Left cardiac atrium (tissue), 2 donors: ENCODE results near the gene SDF4. TPM values are rescaled to one million over a fixed set of nuclear protein-coding genes. Genes with fewer than 3 reads are reported as not detected.

ENCODE experiments used
- microRNA-seq, 2 donors: library from miRNA; unstranded; fragments of <30 nt; microRNA quantifications; one replicate each; pipeline ENCODE4 v1.2.0, GENCODE V29; 2020
- total RNA-seq, 2 donors: library from RNA; stranded (reverse); fragmentation: NEBNext Ultra II Directional; extraction: Animal tissue kit (Norgen Biotek cat#: 25700); gene quantifications; one replicate each; pipeline ENCODE4 v1.2.1, GENCODE V29; 2021
- donor health status: DM: no; HTN: yes; CAD: no; lungs with severe emphysema.
- donor health status: DM: yes; HTN: yes; CAD: no.

The SDF4 gene
- total RNA-seq, 2 donors from 2014 or later, result 132 to 173 TPM

Small RNA genes within 50 kb of the gene (microRNA-seq; reads per million reads assigned to microRNA genes)
- 5.0 to 10.6 reads per million in 2 donors for gene MIR200A
- 22.6 to 38.9 reads per million in 2 donors for gene MIR200B
- 4.6 to 9.5 reads per million in 2 donors for gene MIR429

Other genes starting within 250 kb of the SDF4 start
- gene PERM1, start 249.9 kb downstream of the SDF4 start, total RNA-seq, result 10 to 100 TPM; 78.9 to 85.5 TPM
- 10 to 100 TPM; 42.1 to 68.3 TPM for gene HES4, start 231.9 kb downstream of the SDF4 start, total RNA-seq
- 10 to 100 TPM; 13.4 to 42.3 TPM for gene ISG15, start 218.5 kb downstream of the SDF4 start, total RNA-seq
- 10 to 100 TPM; 14.8 to 25.7 TPM for gene AGRN, start 211.9 kb downstream of the SDF4 start, total RNA-seq
- gene RNF223, start 157.7 kb downstream of the SDF4 start, total RNA-seq, result not detected
- 1 to 10 TPM; 5.3 to 6.1 TPM for gene C1orf159, start 115.9 kb downstream of the SDF4 start, total RNA-seq
- not detected for gene TTLL10, start 58.1 kb downstream of the SDF4 start, total RNA-seq
- under 1 TPM in 1 of 2 donors, not detected in 1; 0.44 TPM for gene TNFRSF18, start 25.4 kb downstream of the SDF4 start, total RNA-seq
- gene TNFRSF4, start 17.8 kb downstream of the SDF4 start, total RNA-seq, result 1 to 10 TPM; 1.2 to 1.6 TPM
- gene B3GALT6, start 236 bp upstream of the SDF4 start, total RNA-seq, result 10 to 100 TPM; 11.3 to 16.0 TPM
- gene C1QTNF12, start 14.7 kb upstream of the SDF4 start, total RNA-seq, result 1 to 10 TPM in 1 of 2 donors, not detected in 1; 1.5 TPM
- 10 to 100 TPM; 35.9 to 41.5 TPM for gene UBE2J2, start 41.9 kb upstream of the SDF4 start, total RNA-seq
- 1 to 10 TPM; 3.5 to 4.1 TPM for gene SCNN1D, start 48.4 kb upstream of the SDF4 start, total RNA-seq
- 10 to 100 TPM; 36.2 to 46.7 TPM for gene ACAP3, start 75.9 kb upstream of the SDF4 start, total RNA-seq
- 10 to 100 TPM; 11.4 to 12.2 TPM for gene PUSL1, start 76.6 kb upstream of the SDF4 start, total RNA-seq
- gene INTS11, start 92.7 kb upstream of the SDF4 start, total RNA-seq, result 10 to 100 TPM; 48.5 to 60.0 TPM
- 10 to 100 TPM; 31.8 to 32.5 TPM for gene CPTP, start 92.8 kb upstream of the SDF4 start, total RNA-seq
- under 1 TPM; 0.44 to 0.65 TPM for gene TAS1R3, start 99.3 kb upstream of the SDF4 start, total RNA-seq
- gene DVL1, start 117.4 kb upstream of the SDF4 start, total RNA-seq, result 10 to 100 TPM; 63.5 to 69.2 TPM
- 10 to 100 TPM; 38.3 to 44.3 TPM for gene MXRA8, start 126.6 kb upstream of the SDF4 start, total RNA-seq
- 100 to 1,000 TPM; 184 to 199 TPM for gene AURKAIP1, start 143.2 kb upstream of the SDF4 start, total RNA-seq
- gene CCNL2, start 167.3 kb upstream of the SDF4 start, total RNA-seq, result 10 to 100 TPM; 56.0 to 89.0 TPM
- gene MRPL20, start 175.3 kb upstream of the SDF4 start, total RNA-seq, result 100 to 1,000 TPM; 112 to 134 TPM
- gene ANKRD65, start 189.3 kb upstream of the SDF4 start, total RNA-seq, result 1 to 10 TPM; 2.2 to 3.0 TPM
- gene VWA1, start 203.7 kb upstream of the SDF4 start, total RNA-seq, result 10 to 100 TPM; 24.9 to 66.4 TPM
- gene ATAD3C, start 217.7 kb upstream of the SDF4 start, total RNA-seq, result 1 to 10 TPM; 1.7 to 2.4 TPM
- gene ATAD3B, start 239.8 kb upstream of the SDF4 start, total RNA-seq, result 1 to 10 TPM; 6.9 to 7.3 TPM